ENCODE results near the gene C12orf75. TPM values are rescaled to one million over a fixed set of nuclear protein-coding genes. Genes with fewer than 3 reads are reported as not detected.

The C12orf75 gene
- total RNA-seq, 1 experiment from 2014 or later = 46.0 TPM

DNA sequence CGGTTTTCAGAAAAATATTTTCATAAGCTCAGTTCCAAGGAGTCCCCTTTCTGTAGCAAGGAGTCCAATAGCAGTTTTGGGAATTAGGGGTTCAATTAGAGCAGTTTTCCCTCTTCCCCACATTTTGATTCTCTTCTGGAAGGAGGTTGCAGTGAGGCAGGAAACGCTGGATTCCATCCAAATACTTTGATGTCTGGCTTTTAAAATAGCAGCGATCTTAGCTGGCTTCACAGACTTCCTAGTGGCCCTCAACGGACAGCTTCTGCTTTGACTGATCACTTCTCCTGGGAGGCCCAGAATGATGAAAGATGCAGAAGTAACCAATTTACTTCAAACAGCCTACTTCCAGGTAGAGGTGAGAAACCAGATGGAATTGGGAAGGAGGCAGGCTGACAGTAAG lies 63.1 kb downstream of the C12orf75 start:
- no peak overlapping the region for H3K4me3 ChIP-seq (ENCODE audit: low read depth, low read length, poor library complexity, severe bottlenecking)
- TF ChIP-seq, protein P1, sequence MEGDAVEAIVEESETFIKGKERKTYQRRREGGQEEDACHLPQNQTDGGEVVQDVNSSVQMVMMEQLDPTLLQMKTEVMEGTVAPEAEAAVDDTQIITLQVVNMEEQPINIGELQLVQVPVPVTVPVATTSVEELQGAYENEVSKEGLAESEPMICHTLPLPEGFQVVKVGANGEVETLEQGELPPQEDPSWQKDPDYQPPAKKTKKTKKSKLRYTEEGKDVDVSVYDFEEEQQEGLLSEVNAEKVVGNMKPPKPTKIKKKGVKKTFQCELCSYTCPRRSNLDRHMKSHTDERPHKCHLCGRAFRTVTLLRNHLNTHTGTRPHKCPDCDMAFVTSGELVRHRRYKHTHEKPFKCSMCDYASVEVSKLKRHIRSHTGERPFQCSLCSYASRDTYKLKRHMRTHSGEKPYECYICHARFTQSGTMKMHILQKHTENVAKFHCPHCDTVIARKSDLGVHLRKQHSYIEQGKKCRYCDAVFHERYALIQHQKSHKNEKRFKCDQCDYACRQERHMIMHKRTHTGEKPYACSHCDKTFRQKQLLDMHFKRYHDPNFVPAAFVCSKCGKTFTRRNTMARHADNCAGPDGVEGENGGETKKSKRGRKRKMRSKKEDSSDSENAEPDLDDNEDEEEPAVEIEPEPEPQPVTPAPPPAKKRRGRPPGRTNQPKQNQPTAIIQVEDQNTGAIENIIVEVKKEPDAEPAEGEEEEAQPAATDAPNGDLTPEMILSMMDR (conservative IDR thresholded peaks at IDR 0.05; ENCODE audit: low read depth, low read length) = no peak
- TF ChIP-seq EZH2 (IDR thresholded peaks at IDR 0.05; ENCODE audit: borderline replicate concordance, low read depth, low read length, poor library complexity, severe bottlenecking) = no peak
- BruUV-seq (replicated peaks) = no TSS peak
- no peaks in the 10 kb centered on the region for H3K4me1 ChIP-seq (ENCODE audit: insufficient read depth, low read length, poor library complexity, severe bottlenecking)
- POLR2A ChIA-PET (ENCODE audit: low non-redundant PET) = no interaction called here
- H3K27me3 ChIP-seq (replicated peaks; ENCODE audit: insufficient read depth, low read depth, low read length, poor library complexity) = no peaks in the 10 kb centered on the region
- DNase-seq (ENCODE audit: low spot score) = peak; percentile 22
- no peaks in the 10 kb centered on the region for H3K36me3 ChIP-seq (ENCODE audit: insufficient read depth, low read length, poor library complexity, severe bottlenecking)
- CTCF ChIA-PET = no interaction called here
- no peak overlapping the region for H3K27ac ChIP-seq (ENCODE audit: low read depth, low read length, poor library complexity, severe bottlenecking)
- no peaks in the 10 kb centered on the region for H3K9me3 ChIP-seq (ENCODE audit: low read depth, low read length, poor library complexity, severe bottlenecking)
- intact Hi-C loops (cut with micrococcal nuclease; ENCODE audit: unreplicated experiment) = no loop called here

DNA sequence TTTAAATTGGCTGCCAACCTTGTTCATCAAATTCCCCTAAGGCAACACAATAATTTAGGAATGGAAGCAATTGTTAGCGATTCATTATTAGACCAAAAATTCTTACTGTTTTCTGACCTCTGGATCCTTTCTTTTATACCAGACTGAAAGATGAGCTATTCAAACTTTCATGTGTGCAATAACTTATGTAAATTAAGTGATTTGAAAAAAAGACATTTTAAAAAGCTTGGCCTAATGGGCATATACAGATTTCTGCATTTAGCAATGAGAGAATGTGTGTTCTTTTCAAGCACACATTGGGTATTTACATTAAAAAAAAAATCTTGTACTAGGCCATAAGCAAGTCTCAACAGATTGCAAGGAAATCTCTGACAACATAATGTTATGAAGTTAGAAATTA lies 65.5 kb downstream of the C12orf75 start:
- Histone ChIP-seq H3K27ac (ENCODE audit: low read depth, low read length, poor library complexity, severe bottlenecking) (no peak overlapping the region), H3K9me3 (ENCODE audit: low read depth, low read length, poor library complexity, severe bottlenecking) (no peaks in the 10 kb centered on the region), H3K4me3 (ENCODE audit: low read depth, low read length, poor library complexity, severe bottlenecking) (no peak overlapping the region), H3K4me1 (ENCODE audit: insufficient read depth, low read length, poor library complexity, severe bottlenecking) (no peaks in the 10 kb centered on the region), H3K27me3 (replicated peaks; ENCODE audit: insufficient read depth, low read depth, low read length, poor library complexity) (no peaks in the 10 kb centered on the region), H3K36me3 (ENCODE audit: insufficient read depth, low read length, poor library complexity, severe bottlenecking) (no peaks in the 10 kb centered on the region)
- no peak for TF ChIP-seq EZH2 (IDR thresholded peaks at IDR 0.05; ENCODE audit: borderline replicate concordance, low read depth, low read length, poor library complexity, severe bottlenecking)
- DNase-seq (ENCODE audit: low spot score) = no peak
- intact Hi-C loops (cut with micrococcal nuclease; ENCODE audit: unreplicated experiment) = no loop called here
- BruUV-seq (replicated peaks) = no TSS peak
- ChIA-PET POLR2A (ENCODE audit: low non-redundant PET) (no interaction called here), CTCF (no interaction called here)

DNA sequence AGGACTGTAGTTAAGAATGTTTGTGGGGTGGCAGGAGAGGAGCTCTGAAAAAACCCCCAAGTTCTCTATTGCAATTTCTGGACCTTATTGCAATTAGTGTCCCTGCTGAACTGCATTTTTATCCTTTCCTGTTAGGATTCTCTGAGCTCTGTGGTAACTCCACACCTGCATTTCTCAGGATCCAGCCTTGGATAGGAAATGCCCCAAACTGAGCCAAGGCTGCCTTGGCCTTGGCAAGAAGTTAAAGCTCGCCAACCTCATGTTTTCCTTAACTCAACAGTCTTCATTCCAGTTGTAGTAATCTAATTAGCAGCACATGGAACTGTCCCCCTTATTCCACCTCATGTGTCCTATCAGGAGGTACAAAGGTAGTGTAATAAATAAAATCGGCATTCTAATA lies 66.5 kb downstream of the C12orf75 start:
- TF ChIP-seq, protein P1 (conservative IDR thresholded peaks at IDR 0.05; ENCODE audit: low read depth, low read length) = no peak
- TF ChIP-seq EZH2 (IDR thresholded peaks at IDR 0.05; ENCODE audit: borderline replicate concordance, low read depth, low read length, poor library complexity, severe bottlenecking) = no peak
- no peaks in the 10 kb centered on the region for H3K27me3 ChIP-seq (replicated peaks; ENCODE audit: insufficient read depth, low read depth, low read length, poor library complexity)
- no peaks in the 10 kb centered on the region for H3K36me3 ChIP-seq (ENCODE audit: insufficient read depth, low read length, poor library complexity, severe bottlenecking)
- H3K4me1 ChIP-seq (ENCODE audit: insufficient read depth, low read length, poor library complexity, severe bottlenecking) = no peaks in the 10 kb centered on the region
- no peak overlapping the region for H3K27ac ChIP-seq (ENCODE audit: low read depth, low read length, poor library complexity, severe bottlenecking)
- ChIA-PET CTCF (no interaction called here), POLR2A (ENCODE audit: low non-redundant PET) (no interaction called here)
- BruUV-seq (replicated peaks) = no TSS peak
- intact Hi-C loops (cut with micrococcal nuclease; ENCODE audit: unreplicated experiment) = no loop called here
- no peaks in the 10 kb centered on the region for H3K9me3 ChIP-seq (ENCODE audit: low read depth, low read length, poor library complexity, severe bottlenecking)
- DNase-seq (ENCODE audit: low spot score) = no peak
- no peak overlapping the region for H3K4me3 ChIP-seq (ENCODE audit: low read depth, low read length, poor library complexity, severe bottlenecking)

DNA sequence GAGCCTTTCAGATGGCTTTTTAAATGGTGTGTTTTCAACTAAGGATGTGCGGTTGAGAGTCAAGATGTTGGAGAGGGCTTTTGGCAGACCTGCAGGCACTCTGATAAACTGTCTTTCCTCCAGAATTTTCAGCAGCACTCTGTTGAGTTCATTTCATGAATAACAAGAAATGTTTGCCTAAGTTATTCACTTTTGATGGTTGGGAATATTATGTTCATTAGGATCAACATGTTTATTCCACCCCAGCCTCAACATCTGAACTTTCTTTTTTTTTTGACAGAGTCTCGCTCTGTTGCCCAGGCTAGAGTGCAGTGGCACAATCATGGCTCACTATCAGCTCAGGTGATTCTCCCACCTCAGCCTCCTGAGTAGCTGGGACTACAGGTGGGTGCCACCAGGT lies 68.4 kb downstream of the C12orf75 start:
- no peak for DNase-seq (ENCODE audit: low spot score)
- Histone ChIP-seq H3K4me1 (ENCODE audit: insufficient read depth, low read length, poor library complexity, severe bottlenecking) (no peaks in the 10 kb centered on the region), H3K27ac (ENCODE audit: low read depth, low read length, poor library complexity, severe bottlenecking) (no peak overlapping the region), H3K4me3 (ENCODE audit: low read depth, low read length, poor library complexity, severe bottlenecking) (no peak overlapping the region), H3K36me3 (ENCODE audit: insufficient read depth, low read length, poor library complexity, severe bottlenecking) (no peaks in the 10 kb centered on the region), H3K27me3 (replicated peaks; ENCODE audit: insufficient read depth, low read depth, low read length, poor library complexity) (no peaks in the 10 kb centered on the region), H3K9me3 (ENCODE audit: low read depth, low read length, poor library complexity, severe bottlenecking) (no peaks in the 10 kb centered on the region)
- BruUV-seq (replicated peaks) = no TSS peak
- TF ChIP-seq, protein P1 (conservative IDR thresholded peaks at IDR 0.05; ENCODE audit: low read depth, low read length) = no peak
- TF ChIP-seq EZH2 (IDR thresholded peaks at IDR 0.05; ENCODE audit: borderline replicate concordance, low read depth, low read length, poor library complexity, severe bottlenecking) = no peak
- POLR2A ChIA-PET (ENCODE audit: low non-redundant PET) = interaction anchor here (0.6 kb wide), 1 partner anchor 46 kb away, joined by 7 read pairs; no protein-coding TSS in a partner anchor
- intact Hi-C loops (cut with micrococcal nuclease; ENCODE audit: unreplicated experiment) = no loop called here
- CTCF ChIA-PET = no interaction called here

All from A673 (cell line).